ENCODE measurements around the gene MEIS1. TPM values are rescaled to one million over a fixed set of nuclear protein-coding genes. Genes with fewer than 3 reads are reported as not detected.

MEIS1 gene
- total RNA-seq, 2 experiments from 2014 or later, result 5.4 to 7.3 TPM

DNA sequence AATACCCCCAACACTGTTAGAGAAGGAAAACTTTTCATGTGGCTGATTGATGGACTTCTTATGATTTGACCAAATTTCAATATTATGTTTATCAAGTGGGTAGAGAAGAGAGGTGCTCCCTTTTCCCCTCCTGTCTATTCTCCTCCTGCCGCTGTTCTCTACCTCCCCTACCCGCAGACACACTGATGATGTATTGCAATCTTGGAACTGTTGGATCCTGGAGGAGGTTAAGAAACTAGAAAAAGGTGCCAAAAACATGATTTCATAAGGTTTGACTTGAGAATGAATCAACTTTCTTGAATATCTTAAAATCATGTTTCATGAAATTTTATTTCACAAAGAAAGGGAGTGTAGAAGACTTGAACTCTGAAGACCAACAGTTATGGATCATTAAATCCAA is 125.8 kb downstream of the MEIS1 start:
- Histone ChIP-seq H4K20me1 (ENCODE audit: insufficient read depth, low read length) (no peaks in the 10 kb centered on the region), H3K27ac (ENCODE audit: low read depth, low read length, poor library complexity, severe bottlenecking) (no peak overlapping the region), H3K36me3 (ENCODE audit: insufficient read depth, low read length) (no peaks in the 10 kb centered on the region), H3K4me1 (ENCODE audit: insufficient read depth, low read length, poor library complexity, severe bottlenecking) (no peaks in the 10 kb centered on the region), H3K9me2 (ENCODE audit: insufficient read depth, low read length) (no peaks in the 10 kb centered on the region), H3K4me2 (ENCODE audit: low read length) (no peak overlapping the region), H3K9me3 (ENCODE audit: low read length) (no peaks in the 10 kb centered on the region), H3K4me3 (ENCODE audit: low read depth, low read length, poor library complexity, severe bottlenecking) (no peak overlapping the region), H3K79me2 (ENCODE audit: insufficient read depth, low read depth, low read length) (no peaks in the 10 kb centered on the region), H2AFZ (ENCODE audit: low read length) (no peak overlapping the region)
- POLR2A ChIA-PET, result no interaction called here
- DNase-seq (ENCODE audit: low spot score), result no peak
- CTCF ChIA-PET (ENCODE audit: unreplicated experiment), result no interaction called here
- TF ChIP-seq, protein P1, sequence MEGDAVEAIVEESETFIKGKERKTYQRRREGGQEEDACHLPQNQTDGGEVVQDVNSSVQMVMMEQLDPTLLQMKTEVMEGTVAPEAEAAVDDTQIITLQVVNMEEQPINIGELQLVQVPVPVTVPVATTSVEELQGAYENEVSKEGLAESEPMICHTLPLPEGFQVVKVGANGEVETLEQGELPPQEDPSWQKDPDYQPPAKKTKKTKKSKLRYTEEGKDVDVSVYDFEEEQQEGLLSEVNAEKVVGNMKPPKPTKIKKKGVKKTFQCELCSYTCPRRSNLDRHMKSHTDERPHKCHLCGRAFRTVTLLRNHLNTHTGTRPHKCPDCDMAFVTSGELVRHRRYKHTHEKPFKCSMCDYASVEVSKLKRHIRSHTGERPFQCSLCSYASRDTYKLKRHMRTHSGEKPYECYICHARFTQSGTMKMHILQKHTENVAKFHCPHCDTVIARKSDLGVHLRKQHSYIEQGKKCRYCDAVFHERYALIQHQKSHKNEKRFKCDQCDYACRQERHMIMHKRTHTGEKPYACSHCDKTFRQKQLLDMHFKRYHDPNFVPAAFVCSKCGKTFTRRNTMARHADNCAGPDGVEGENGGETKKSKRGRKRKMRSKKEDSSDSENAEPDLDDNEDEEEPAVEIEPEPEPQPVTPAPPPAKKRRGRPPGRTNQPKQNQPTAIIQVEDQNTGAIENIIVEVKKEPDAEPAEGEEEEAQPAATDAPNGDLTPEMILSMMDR (conservative IDR thresholded peaks at IDR 0.05; ENCODE audit: low read length), result no peak
- TF ChIP-seq EZH2phosphoT487 (IDR thresholded peaks at IDR 0.05; ENCODE audit: borderline replicate concordance, low read depth, low read length), result no peak
- BruUV-seq (replicated peaks), result no TSS peak
- intact Hi-C loops (cut with micrococcal nuclease; ENCODE audit: unreplicated experiment), result loop anchor here (10.0 kb wide), 1 partner anchor 126 kb away; the partner anchor contains the start of gene MEIS1

DNA sequence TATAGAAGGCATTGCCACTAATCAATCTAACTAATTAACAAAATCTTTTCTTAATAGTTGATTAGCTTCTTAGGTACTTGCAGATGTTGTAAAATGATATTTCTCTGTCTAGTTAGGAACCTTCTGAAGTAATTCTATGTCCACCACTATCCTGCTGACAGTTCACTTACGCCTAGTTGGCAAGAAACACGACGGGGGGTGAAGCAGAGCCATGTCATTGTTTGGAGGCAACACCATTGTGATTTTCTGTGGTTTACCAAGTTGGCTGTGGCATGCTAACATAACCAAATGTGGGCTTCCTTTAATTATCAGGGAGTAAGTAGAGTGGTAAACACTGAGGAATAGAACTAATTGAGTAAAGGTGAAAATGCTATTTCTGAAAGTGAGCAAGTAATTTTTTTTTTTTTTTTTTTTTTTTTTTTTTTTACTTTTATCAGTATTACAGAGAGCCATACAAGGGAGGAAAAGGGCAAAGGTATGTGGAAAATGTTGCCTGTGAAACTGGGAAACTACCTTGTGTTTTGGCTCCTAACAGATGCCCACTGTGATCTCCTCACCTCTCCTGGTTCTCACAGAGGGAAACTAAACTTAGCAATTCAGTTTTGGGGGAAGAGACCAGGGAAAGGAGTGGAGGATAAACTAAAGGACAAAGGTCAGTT is 126.8 kb downstream of the MEIS1 start:
- no peaks in the 10 kb centered on the region for H3K9me3 ChIP-seq (ENCODE audit: low read length)
- H3K9me2 ChIP-seq (ENCODE audit: insufficient read depth, low read length), result no peaks in the 10 kb centered on the region
- no peaks in the 10 kb centered on the region for H3K79me2 ChIP-seq (ENCODE audit: insufficient read depth, low read depth, low read length)
- BruUV-seq (replicated peaks), result no TSS peak
- no peaks in the 10 kb centered on the region for H4K20me1 ChIP-seq (ENCODE audit: insufficient read depth, low read length)
- intact Hi-C loops (cut with micrococcal nuclease; ENCODE audit: unreplicated experiment), result loop anchor here (10.0 kb wide), 1 partner anchor 127 kb away; the partner anchor contains the start of gene MEIS1
- ChIA-PET CTCF (ENCODE audit: unreplicated experiment) (no interaction called here), POLR2A (interaction anchor here (0.8 kb wide), 1 partner anchor 10 kb away, joined by 3 read pairs; no protein-coding TSS in a partner anchor)
- TF ChIP-seq, protein P1 (conservative IDR thresholded peaks at IDR 0.05; ENCODE audit: low read length), result no peak
- TF ChIP-seq EZH2phosphoT487 (IDR thresholded peaks at IDR 0.05; ENCODE audit: borderline replicate concordance, low read depth, low read length), result no peak
- no peak overlapping the region for H2AFZ ChIP-seq (ENCODE audit: low read length)
- H3K27ac ChIP-seq (ENCODE audit: low read depth, low read length, poor library complexity, severe bottlenecking), result no peak overlapping the region
- H3K36me3 ChIP-seq (ENCODE audit: insufficient read depth, low read length), result no peaks in the 10 kb centered on the region
- DNase-seq (ENCODE audit: low spot score), result no peak
- H3K4me2 ChIP-seq (ENCODE audit: low read length), result no peak overlapping the region
- H3K4me3 ChIP-seq (ENCODE audit: low read depth, low read length, poor library complexity, severe bottlenecking), result no peak overlapping the region
- no peaks in the 10 kb centered on the region for H3K4me1 ChIP-seq (ENCODE audit: insufficient read depth, low read length, poor library complexity, severe bottlenecking)

DNA sequence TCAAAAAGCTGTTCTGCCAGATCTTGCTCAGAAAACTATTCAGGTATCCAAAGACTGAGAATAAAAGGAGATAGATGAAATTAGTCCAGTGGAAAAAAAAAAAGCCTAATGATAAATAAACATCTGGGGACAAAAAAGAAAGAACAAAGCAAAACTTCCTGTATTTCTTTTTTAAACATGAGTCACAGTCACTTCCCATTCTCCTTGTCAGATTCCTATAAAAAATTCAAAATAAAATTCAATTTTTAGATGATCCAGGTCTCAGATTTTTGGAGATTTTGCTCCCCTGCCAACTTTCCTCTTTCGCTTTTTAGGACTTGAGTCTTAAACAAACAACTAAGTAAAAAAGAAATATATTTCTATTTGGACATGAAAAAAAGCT is 127.4 kb downstream of the MEIS1 start:
- Histone ChIP-seq H3K9me3 (ENCODE audit: low read length) (no peaks in the 10 kb centered on the region), H2AFZ (ENCODE audit: low read length) (no peak overlapping the region), H3K4me3 (ENCODE audit: low read depth, low read length, poor library complexity, severe bottlenecking) (no peak overlapping the region), H3K4me1 (ENCODE audit: insufficient read depth, low read length, poor library complexity, severe bottlenecking) (no peaks in the 10 kb centered on the region), H3K79me2 (ENCODE audit: insufficient read depth, low read depth, low read length) (no peaks in the 10 kb centered on the region), H3K4me2 (ENCODE audit: low read length) (no peak overlapping the region), H3K36me3 (ENCODE audit: insufficient read depth, low read length) (no peaks in the 10 kb centered on the region), H3K27ac (ENCODE audit: low read depth, low read length, poor library complexity, severe bottlenecking) (no peak overlapping the region), H4K20me1 (ENCODE audit: insufficient read depth, low read length) (no peaks in the 10 kb centered on the region), H3K9me2 (ENCODE audit: insufficient read depth, low read length) (no peaks in the 10 kb centered on the region)
- no TSS peak for BruUV-seq (replicated peaks)
- intact Hi-C loops (cut with micrococcal nuclease; ENCODE audit: unreplicated experiment), result loop anchor here (10.0 kb wide), 1 partner anchor 127 kb away; the partner anchor contains the start of gene MEIS1
- DNase-seq (ENCODE audit: low spot score), result no peak
- TF ChIP-seq, protein P1 (conservative IDR thresholded peaks at IDR 0.05; ENCODE audit: low read length), result no peak
- TF ChIP-seq EZH2phosphoT487 (IDR thresholded peaks at IDR 0.05; ENCODE audit: borderline replicate concordance, low read depth, low read length), result no peak
- CTCF ChIA-PET (ENCODE audit: unreplicated experiment), result no interaction called here
- POLR2A ChIA-PET, result interaction anchor here (0.8 kb wide), 1 partner anchor 10 kb away, joined by 3 read pairs; no protein-coding TSS in a partner anchor
